ENCODE data around the gene CFAP52.
"Not testable (repeated sequence)": the region's sequence is repeated elsewhere in the genome, so short reads cannot be mapped to it uniquely, and the experiment has no call there.

The CFAP52 gene

DNA sequence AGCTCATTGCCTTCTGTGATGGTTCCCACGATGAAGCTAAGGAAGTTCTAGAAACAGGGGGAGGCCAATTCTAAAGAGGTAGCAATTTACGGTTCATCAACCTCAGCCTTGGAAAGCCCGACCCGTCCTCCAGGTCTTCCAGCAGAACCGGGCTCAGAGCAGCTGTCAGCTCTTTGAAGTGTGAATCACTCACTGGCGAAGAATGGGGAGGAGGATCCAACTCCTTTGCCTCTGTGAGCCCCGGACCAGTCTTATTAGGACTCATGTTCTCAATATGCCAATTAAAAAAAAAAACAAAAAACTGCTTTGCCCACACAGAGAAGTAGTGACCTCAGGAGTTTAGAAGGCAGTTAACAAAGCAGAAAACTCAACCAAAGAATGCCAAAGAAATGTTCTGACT lies 32.2 kb upstream of the CFAP52 start:
- Histone ChIP-seq H3K27ac (ENCODE audit: low read depth, low read length) (no peak overlapping the region), H3K9me3 (ENCODE audit: control insufficient read depth, insufficient read depth, low read length) (no peaks in the 10 kb centered on the region), H3K36me3 (ENCODE audit: control insufficient read depth, insufficient read depth, low read length) (no peaks in the 10 kb centered on the region), H3K4me1 (ENCODE audit: control insufficient read depth, insufficient read depth, low read length) (no peaks in the 10 kb centered on the region), H3K4me3 (ENCODE audit: low read depth, low read length) (no peak overlapping the region), H3K9ac (ENCODE audit: low read depth, low read length) (no peak overlapping the region), H3K27me3 (ENCODE audit: control insufficient read depth, insufficient read depth, low read length) (no peaks in the 10 kb centered on the region)

DNA sequence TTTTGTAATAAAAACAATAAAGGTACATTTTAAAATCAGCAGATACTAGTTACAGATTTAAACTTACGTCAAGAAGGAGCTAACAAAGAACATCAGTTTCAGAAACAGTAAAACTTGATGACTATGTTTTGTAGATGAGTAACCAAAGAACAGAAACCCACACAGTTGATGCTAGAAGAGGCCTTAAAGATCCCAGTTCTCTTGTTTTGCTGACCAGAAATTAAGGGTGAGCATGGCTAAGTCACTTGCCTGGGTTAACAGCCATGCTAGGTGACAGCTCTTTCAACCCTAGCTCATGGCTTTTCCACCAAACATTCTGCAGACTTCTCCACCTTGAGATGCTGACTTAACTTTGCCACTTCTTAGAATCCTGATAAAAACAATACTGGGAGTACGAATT lies 27.2 kb upstream of the CFAP52 start:
- no peak overlapping the region for H3K9ac ChIP-seq (ENCODE audit: low read depth, low read length)
- H3K4me3 ChIP-seq (ENCODE audit: low read depth, low read length), result no peak overlapping the region
- H3K9me3 ChIP-seq (ENCODE audit: control insufficient read depth, insufficient read depth, low read length), result no peaks in the 10 kb centered on the region
- no peak overlapping the region for H3K27ac ChIP-seq (ENCODE audit: low read depth, low read length)
- no peaks in the 10 kb centered on the region for H3K4me1 ChIP-seq (ENCODE audit: control insufficient read depth, insufficient read depth, low read length)
- H3K27me3 ChIP-seq (ENCODE audit: control insufficient read depth, insufficient read depth, low read length), result no peaks in the 10 kb centered on the region
- no peaks in the 10 kb centered on the region for H3K36me3 ChIP-seq (ENCODE audit: control insufficient read depth, insufficient read depth, low read length)

DNA sequence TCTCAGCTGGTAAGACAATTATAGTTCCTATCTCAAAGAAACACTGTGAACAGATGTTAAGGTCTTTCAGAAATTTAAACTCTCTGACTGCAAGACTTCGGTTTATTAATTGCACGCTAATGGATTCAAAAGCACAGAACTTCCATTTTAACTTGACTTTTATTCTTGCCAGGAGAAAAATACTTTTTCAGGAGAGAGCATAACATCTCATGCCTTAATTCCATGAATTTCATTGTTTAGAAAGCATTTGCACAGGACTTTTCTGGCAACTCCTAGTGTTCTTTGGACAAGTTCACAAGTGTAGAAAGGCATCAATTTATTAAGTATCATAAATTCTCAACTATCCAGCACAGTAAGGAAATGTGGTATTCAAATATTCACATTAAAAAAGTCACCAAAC lies 23.3 kb upstream of the CFAP52 start:
- H3K36me3 ChIP-seq (ENCODE audit: control insufficient read depth, insufficient read depth, low read length), result no peaks in the 10 kb centered on the region
- no peak overlapping the region for H3K27ac ChIP-seq (ENCODE audit: low read depth, low read length)
- no peaks in the 10 kb centered on the region for H3K27me3 ChIP-seq (ENCODE audit: control insufficient read depth, insufficient read depth, low read length)
- H3K9me3 ChIP-seq (ENCODE audit: control insufficient read depth, insufficient read depth, low read length), result no peaks in the 10 kb centered on the region
- no peak overlapping the region for H3K9ac ChIP-seq (ENCODE audit: low read depth, low read length)
- H3K4me3 ChIP-seq (ENCODE audit: low read depth, low read length), result no peak overlapping the region
- no peaks in the 10 kb centered on the region for H3K4me1 ChIP-seq (ENCODE audit: control insufficient read depth, insufficient read depth, low read length)

DNA sequence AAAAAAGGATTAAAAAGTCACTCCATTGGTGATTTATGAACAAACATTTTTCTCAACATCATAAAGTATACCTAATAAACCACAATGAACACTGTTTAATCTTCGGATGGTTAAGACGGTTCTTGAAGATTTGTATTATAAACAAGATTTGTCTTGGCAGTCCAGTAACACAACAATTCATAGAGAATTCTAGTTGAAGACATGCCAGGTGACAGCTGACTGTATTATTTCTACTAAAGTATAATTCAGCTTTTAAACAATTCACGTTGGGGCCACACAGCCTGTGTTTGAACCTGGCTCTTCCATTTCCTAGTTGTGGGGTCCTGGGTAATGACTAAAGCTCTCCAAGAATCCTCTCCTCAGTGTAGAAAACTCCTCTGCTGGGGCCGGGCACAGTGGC lies 22.8 kb upstream of the CFAP52 start:
- Histone ChIP-seq H3K27me3 (ENCODE audit: control insufficient read depth, insufficient read depth, low read length) (no peaks in the 10 kb centered on the region), H3K9ac (ENCODE audit: low read depth, low read length) (no peak overlapping the region), H3K4me3 (ENCODE audit: low read depth, low read length) (no peak overlapping the region), H3K4me1 (ENCODE audit: control insufficient read depth, insufficient read depth, low read length) (no peaks in the 10 kb centered on the region), H3K27ac (ENCODE audit: low read depth, low read length) (no peak overlapping the region), H3K9me3 (ENCODE audit: control insufficient read depth, insufficient read depth, low read length) (no peaks in the 10 kb centered on the region), H3K36me3 (ENCODE audit: control insufficient read depth, insufficient read depth, low read length) (no peaks in the 10 kb centered on the region)

DNA sequence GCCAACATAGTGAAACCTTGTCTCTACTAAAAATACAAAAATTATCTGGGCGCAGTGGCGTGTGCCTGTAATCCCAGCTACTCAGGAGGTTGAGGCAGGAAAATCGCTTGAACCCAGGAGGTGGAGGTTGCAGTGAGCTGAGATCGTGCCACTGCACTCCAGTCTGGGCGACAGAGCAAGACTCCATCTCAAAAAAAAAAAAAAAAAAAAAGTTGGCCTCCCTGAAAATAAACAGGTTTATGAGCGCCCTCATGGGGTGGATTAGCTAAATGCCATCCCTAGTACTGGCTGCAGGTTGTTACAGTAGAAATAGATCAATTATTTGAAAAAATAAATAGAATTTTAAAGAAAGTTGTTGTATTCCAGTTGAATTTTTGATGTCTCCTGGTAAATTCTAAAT lies 21.7 kb upstream of the CFAP52 start:
- H3K9ac ChIP-seq (ENCODE audit: low read depth, low read length); H3K27me3 ChIP-seq (ENCODE audit: control insufficient read depth, insufficient read depth, low read length): not testable (repeated sequence)

DNA sequence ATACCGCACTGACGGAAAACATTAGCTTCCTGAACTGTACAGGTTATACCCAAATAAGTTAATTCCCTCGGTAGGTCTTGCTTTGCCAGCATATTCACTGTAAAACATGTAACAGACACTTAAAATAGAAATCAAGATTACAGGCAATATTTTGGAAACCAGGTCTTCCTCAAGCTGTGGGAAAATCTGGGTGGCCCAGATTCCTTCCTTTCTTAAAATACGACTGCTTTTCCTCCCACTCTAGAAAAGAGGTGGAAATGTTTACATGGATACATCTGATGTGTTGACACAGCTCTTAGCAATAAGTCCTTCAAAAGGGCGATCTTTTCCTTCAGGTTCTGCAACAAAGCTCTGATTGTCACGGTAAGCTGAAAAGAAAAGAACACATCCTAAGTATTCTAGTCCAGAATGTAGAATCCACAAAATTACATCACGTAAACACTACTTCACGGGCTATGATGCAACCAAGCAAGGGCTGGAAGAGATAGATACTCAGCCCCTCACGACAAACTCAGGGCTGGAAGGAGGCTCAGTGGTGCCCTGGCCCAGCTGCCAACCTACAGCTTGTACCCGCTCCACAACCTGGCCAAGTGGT lies 19.2 kb upstream of the CFAP52 start:
- Histone ChIP-seq H3K4me3 (ENCODE audit: low read depth, low read length) (no peak overlapping the region), H3K27me3 (ENCODE audit: control insufficient read depth, insufficient read depth, low read length) (no peaks in the 10 kb centered on the region)

More for the DNA sequence above, 21.7 kb upstream of the CFAP52 start:
- H3K9me3 ChIP-seq (ENCODE audit: control insufficient read depth, insufficient read depth, low read length); H3K36me3 ChIP-seq (ENCODE audit: control insufficient read depth, insufficient read depth, low read length); H3K4me3 ChIP-seq (ENCODE audit: low read depth, low read length); H3K4me1 ChIP-seq (ENCODE audit: control insufficient read depth, insufficient read depth, low read length); H3K27ac ChIP-seq (ENCODE audit: low read depth, low read length): not testable (repeated sequence)

DNA sequence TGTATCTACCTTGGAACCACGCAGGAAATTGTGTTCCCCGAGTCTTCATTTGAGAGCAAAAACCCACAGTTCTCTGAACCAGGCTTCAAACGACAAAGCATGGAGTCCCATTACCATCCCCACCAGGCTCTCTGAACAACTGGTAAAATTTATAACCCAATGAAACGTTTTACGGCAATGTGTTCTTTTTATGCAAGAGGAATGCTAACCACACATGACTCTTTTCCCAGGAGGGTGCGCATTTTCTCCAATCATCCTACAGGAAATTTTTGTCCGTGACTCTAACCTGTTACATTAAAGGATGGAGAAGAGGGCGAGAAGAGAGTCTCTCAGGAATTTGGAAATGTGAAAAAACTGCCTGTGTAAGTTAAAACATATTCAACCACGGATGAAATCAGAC lies 18.6 kb upstream of the CFAP52 start:
- no peak overlapping the region for H3K9ac ChIP-seq (ENCODE audit: low read depth, low read length)
- no peaks in the 10 kb centered on the region for H3K4me1 ChIP-seq (ENCODE audit: control insufficient read depth, insufficient read depth, low read length)
- no peaks in the 10 kb centered on the region for H3K9me3 ChIP-seq (ENCODE audit: control insufficient read depth, insufficient read depth, low read length)
- H3K27me3 ChIP-seq (ENCODE audit: control insufficient read depth, insufficient read depth, low read length), result no peaks in the 10 kb centered on the region
- no peaks in the 10 kb centered on the region for H3K36me3 ChIP-seq (ENCODE audit: control insufficient read depth, insufficient read depth, low read length)
- H3K27ac ChIP-seq (ENCODE audit: low read depth, low read length), result no peak overlapping the region
- H3K4me3 ChIP-seq (ENCODE audit: low read depth, low read length), result no peak overlapping the region

More for the DNA sequence above, 19.2 kb upstream of the CFAP52 start:
- no peaks in the 10 kb centered on the region for H3K36me3 ChIP-seq (ENCODE audit: control insufficient read depth, insufficient read depth, low read length)
- no peaks in the 10 kb centered on the region for H3K4me1 ChIP-seq (ENCODE audit: control insufficient read depth, insufficient read depth, low read length)
- H3K9me3 ChIP-seq (ENCODE audit: control insufficient read depth, insufficient read depth, low read length), result no peaks in the 10 kb centered on the region
- H3K27ac ChIP-seq (ENCODE audit: low read depth, low read length), result no peak overlapping the region
- no peak overlapping the region for H3K9ac ChIP-seq (ENCODE audit: low read depth, low read length)

DNA sequence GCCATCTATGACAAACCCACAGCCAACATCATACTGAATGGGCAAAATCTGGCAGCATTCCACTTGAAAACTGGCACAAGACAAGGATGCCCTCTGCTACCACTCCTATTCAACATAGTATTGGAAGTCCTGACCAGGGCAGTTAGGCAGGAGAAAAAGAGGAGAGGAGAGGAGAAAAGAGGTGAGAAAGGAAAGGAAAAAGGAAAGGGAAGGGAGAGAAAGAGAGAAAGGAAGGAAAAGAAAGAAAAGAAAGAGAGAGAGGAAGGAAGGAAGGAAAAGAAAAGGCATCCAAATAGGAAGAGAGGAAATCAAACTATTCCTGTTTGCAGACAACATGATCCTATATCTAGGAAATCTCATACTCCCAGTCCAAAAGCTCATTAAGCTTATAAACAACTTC lies 12.3 kb upstream of the CFAP52 start:
- Histone ChIP-seq H3K27me3 (ENCODE audit: control insufficient read depth, insufficient read depth, low read length) (no peaks in the 10 kb centered on the region), H3K9me3 (ENCODE audit: control insufficient read depth, insufficient read depth, low read length) (no peaks in the 10 kb centered on the region), H3K4me1 (ENCODE audit: control insufficient read depth, insufficient read depth, low read length) (no peaks in the 10 kb centered on the region), H3K4me3 (ENCODE audit: low read depth, low read length) (no peak overlapping the region), H3K27ac (ENCODE audit: low read depth, low read length) (no peak overlapping the region), H3K36me3 (ENCODE audit: control insufficient read depth, insufficient read depth, low read length) (peaks cover 17% of the 10 kb centered on the region), H3K9ac (ENCODE audit: low read depth, low read length) (no peak overlapping the region)

DNA sequence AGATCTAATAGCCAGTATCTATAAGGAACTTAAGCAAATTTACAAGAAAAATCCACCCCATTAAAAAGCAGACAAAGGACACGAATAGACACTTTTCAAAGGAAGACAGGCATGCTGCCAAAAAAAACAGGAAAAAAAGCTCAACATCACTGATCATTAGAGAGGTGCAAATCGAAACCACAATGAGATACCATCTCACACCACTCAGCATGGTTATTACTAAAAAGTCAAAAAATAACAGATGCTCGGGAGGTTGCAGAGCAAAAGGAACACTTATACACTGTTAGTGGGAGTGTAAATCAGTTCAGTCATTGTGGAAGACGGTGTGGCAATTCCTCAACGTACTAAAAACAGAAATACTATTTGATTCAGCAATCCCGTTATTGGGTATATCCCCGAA lies 10.4 kb upstream of the CFAP52 start:
- Histone ChIP-seq H3K4me3 (ENCODE audit: low read depth, low read length) (no peak overlapping the region), H3K9me3 (ENCODE audit: control insufficient read depth, insufficient read depth, low read length) (no peaks in the 10 kb centered on the region), H3K9ac (ENCODE audit: low read depth, low read length) (no peak overlapping the region), H3K4me1 (ENCODE audit: control insufficient read depth, insufficient read depth, low read length) (no peaks in the 10 kb centered on the region), H3K27me3 (ENCODE audit: control insufficient read depth, insufficient read depth, low read length) (no peaks in the 10 kb centered on the region), H3K27ac (ENCODE audit: low read depth, low read length) (no peak overlapping the region), H3K36me3 (ENCODE audit: control insufficient read depth, insufficient read depth, low read length) (peaks cover 20% of the 10 kb centered on the region)

DNA sequence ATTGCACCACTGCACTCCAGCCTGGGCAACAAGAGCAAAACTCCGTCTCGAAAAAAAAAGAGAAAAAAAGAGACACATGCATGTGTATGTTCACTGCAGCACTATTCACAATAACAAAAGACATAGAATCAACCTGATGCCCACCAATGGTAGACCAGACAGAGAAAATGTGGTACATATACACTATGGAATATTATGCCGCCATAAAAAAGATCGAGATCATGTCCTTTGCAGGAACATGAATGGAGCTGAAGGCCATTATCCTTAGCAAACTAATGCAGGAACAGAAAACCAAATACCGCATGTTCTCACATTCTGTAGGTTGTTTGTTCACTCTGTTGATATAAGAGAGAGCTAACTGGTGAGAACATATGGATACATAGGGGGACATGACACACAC lies 9.7 kb upstream of the CFAP52 start:
- not testable (repeated sequence) for H3K9ac ChIP-seq (ENCODE audit: low read depth, low read length); H3K9me3 ChIP-seq (ENCODE audit: control insufficient read depth, insufficient read depth, low read length); H3K4me3 ChIP-seq (ENCODE audit: low read depth, low read length); H3K4me1 ChIP-seq (ENCODE audit: control insufficient read depth, insufficient read depth, low read length); H3K27me3 ChIP-seq (ENCODE audit: control insufficient read depth, insufficient read depth, low read length); H3K27ac ChIP-seq (ENCODE audit: low read depth, low read length)
- H3K36me3 ChIP-seq (ENCODE audit: control insufficient read depth, insufficient read depth, low read length), result peaks cover 20% of the 10 kb centered on the region

DNA sequence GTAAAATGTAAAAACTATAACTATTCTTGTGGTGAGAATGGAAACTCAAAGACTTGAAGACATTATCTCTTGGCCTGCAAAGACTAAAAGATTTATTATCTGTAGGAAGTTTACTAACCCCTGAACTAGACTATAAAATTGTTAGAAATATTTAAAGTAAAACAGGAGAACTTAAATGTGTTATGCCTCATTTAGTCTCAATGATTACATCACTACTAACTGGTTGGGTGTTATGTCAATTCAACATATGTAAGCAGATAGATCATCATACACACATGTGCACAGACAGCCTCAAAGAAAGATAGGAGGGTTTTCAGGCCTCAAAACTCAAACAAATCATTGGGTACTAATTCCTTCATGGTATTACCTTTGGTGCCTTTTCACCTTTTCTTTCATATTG lies 8.4 kb upstream of the CFAP52 start:
- H3K27ac ChIP-seq (ENCODE audit: low read depth, low read length), result no peak overlapping the region
- no peak overlapping the region for H3K4me3 ChIP-seq (ENCODE audit: low read depth, low read length)
- H3K9ac ChIP-seq (ENCODE audit: low read depth, low read length), result no peak overlapping the region
- no peaks in the 10 kb centered on the region for H3K4me1 ChIP-seq (ENCODE audit: control insufficient read depth, insufficient read depth, low read length)
- H3K27me3 ChIP-seq (ENCODE audit: control insufficient read depth, insufficient read depth, low read length), result no peaks in the 10 kb centered on the region
- no peaks in the 10 kb centered on the region for H3K9me3 ChIP-seq (ENCODE audit: control insufficient read depth, insufficient read depth, low read length)
- H3K36me3 ChIP-seq (ENCODE audit: control insufficient read depth, insufficient read depth, low read length), result peaks cover 20% of the 10 kb centered on the region

Data from HUES48 (cell line).